ENCODE results near the gene TMED6.
A peak's percentile ranks its signal among the peaks of the same experiment; 100 is the strongest.

DNA sequence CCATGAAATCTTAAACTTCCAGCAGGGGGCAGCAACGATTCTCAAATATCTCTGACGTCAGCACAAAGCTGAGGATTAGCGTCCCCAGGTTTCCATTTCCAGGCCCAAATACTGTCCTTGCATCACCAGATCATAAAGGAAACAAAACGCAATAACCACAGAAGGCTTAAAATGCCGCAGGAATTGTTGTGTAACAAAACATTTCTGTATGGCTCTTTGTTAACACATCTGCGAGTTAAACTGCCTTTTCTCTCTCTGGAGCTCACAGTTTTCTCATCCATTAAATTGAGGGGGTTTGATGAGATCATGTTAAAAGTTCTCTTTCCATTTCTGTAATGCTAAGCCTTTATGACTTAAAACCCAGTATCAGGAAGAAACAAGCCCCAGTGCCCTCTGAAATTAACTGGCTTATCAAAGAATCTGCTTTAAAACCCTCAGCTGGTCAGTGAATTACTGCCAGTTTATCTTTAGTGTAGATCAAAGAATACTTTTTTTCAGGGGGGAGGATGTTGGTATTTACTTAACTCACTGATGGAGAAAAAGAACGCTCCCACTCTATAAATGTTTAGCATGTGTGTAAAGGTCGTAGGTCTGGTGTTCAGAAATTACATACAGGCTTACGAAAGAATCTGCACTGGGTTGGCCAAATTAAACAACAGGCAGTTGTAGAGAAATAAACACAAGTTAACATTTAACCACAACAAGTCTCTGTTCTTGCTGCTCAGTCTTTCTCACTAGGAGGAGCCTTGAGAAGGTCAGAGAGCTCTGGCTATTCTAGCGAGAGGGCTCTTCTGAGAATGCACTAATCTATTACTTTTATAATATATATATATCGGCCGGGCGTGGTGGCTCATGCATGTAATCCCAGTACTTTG lies 44.8 kb upstream of the TMED6 start:
- TF ChIP-seq, protein P1, sequence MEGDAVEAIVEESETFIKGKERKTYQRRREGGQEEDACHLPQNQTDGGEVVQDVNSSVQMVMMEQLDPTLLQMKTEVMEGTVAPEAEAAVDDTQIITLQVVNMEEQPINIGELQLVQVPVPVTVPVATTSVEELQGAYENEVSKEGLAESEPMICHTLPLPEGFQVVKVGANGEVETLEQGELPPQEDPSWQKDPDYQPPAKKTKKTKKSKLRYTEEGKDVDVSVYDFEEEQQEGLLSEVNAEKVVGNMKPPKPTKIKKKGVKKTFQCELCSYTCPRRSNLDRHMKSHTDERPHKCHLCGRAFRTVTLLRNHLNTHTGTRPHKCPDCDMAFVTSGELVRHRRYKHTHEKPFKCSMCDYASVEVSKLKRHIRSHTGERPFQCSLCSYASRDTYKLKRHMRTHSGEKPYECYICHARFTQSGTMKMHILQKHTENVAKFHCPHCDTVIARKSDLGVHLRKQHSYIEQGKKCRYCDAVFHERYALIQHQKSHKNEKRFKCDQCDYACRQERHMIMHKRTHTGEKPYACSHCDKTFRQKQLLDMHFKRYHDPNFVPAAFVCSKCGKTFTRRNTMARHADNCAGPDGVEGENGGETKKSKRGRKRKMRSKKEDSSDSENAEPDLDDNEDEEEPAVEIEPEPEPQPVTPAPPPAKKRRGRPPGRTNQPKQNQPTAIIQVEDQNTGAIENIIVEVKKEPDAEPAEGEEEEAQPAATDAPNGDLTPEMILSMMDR (IDR thresholded peaks at IDR 0.05): peak; percentile 77
- TF ChIP-seq ZFX (IDR thresholded peaks at IDR 0.05; ENCODE audit: borderline replicate concordance): no peak

Data from 22Rv1 (cell line).